ENCODE measurements around the gene SLC39A11. TPM values are rescaled to one million over a fixed set of nuclear protein-coding genes. Genes with fewer than 3 reads are reported as not detected.

The SLC39A11 gene
- total RNA-seq, 1 experiment from 2014 or later: 46.4 TPM

DNA sequence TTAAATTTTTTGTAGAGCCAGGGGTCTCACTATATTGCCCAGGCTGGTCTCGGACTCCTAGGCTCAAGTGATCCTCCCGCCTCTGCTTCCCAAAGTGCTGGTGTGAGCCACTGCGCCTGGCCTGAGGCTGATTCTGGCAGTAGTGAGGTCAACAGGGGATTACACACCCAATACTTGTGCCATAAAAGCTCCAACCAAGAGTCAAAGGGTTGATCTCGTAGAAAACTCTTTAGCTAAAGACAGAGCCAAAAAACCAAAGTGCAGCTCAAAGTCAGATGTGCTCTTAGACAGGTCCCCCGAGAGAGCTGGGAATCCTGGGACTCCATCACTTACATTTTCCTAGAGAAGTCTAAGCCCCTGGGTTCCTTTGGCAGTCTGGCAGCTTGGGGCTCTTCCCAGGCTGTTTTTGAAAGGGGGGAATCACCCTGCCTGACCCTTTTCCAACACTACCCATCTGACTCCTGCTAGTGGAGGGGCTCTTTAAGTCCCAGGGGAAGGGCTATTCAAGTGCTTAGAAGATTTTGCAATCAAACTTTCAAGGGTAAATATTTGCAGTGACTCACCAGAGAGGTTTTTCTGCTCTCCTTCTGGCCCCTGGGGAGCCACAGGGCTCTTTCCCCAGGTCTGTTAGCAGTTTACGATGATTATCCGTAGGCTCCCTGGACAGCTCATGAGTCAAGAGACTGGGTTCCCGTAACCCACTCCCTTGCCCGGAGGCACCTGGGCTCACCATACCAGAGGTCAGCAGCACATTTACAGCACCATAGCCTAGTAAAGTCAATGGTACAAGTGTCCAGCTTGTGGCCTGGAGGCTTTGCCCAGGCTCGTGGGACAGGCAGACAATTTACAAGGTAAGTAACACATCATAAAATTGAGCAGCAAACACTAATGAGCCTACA lies 408.7 kb downstream of the SLC39A11 start (continued):
- TF ChIP-seq, protein P1, sequence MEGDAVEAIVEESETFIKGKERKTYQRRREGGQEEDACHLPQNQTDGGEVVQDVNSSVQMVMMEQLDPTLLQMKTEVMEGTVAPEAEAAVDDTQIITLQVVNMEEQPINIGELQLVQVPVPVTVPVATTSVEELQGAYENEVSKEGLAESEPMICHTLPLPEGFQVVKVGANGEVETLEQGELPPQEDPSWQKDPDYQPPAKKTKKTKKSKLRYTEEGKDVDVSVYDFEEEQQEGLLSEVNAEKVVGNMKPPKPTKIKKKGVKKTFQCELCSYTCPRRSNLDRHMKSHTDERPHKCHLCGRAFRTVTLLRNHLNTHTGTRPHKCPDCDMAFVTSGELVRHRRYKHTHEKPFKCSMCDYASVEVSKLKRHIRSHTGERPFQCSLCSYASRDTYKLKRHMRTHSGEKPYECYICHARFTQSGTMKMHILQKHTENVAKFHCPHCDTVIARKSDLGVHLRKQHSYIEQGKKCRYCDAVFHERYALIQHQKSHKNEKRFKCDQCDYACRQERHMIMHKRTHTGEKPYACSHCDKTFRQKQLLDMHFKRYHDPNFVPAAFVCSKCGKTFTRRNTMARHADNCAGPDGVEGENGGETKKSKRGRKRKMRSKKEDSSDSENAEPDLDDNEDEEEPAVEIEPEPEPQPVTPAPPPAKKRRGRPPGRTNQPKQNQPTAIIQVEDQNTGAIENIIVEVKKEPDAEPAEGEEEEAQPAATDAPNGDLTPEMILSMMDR (IDR thresholded peaks at IDR 0.05 in 2 of 3, conservative IDR thresholded peaks at IDR 0.05 in 1 of 3; ENCODE audit: borderline replicate concordance in 1 of 3, insufficient read depth in 1 of 3, low read depth in 2 of 3, low read length in 2 of 3): no peak
- TF ChIP-seq CEBPB (IDR thresholded peaks at IDR 0.05; ENCODE audit: low read depth) (peak; percentile 100), ZNF274 (IDR thresholded peaks at IDR 0.05; ENCODE audit: low read depth, low read length) (no peak), SP1 (IDR thresholded peaks at IDR 0.05; ENCODE audit: low read depth) (peak; percentile 91)

DNA sequence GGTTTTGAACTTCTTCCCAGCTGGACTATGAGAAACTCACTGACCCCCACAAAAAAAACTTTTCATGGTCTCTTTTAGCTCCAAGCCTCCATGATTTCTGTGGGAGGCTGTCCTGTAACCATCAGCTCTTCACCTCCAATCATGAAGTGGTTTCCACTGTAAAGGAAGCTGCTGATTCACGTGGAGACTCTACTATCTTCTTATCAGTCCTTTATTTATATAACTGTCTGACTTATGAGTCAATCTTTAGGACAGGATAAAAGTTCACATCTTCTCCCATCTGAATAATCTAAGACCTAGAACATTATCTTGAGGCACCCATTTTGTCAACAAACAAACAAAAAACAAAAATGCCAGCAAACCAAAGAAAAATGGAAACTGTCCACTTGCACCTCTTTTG lies 409.9 kb downstream of the SLC39A11 start:
- H3K4me2 ChIP-seq (ENCODE audit: low read length): peak overlapping the region; percentile 73
- CTCF ChIA-PET: interaction anchor here (1.3 to 4.6 kb wide), 3 partner anchors 11 to 126 kb away, joined by 4 to 34 read pairs (median 6); no protein-coding TSS in a partner anchor
- ATAC-seq: no peak
- TF ChIP-seq RAD21 (IDR thresholded peaks at IDR 0.05; ENCODE audit: low read depth) (no peak), SRF (IDR thresholded peaks at IDR 0.05; ENCODE audit: low read depth) (no peak), YY1 (IDR thresholded peaks at IDR 0.05; ENCODE audit: extremely low read depth, insufficient replicate concordance, low read depth, low read length) (no peak), ZFX (IDR thresholded peaks at IDR 0.05) (no peak), EGR1 (IDR thresholded peaks at IDR 0.05; ENCODE audit: low read depth) (no peak), ZNF274 (IDR thresholded peaks at IDR 0.05; ENCODE audit: low read depth, low read length) (no peak), JUND (IDR thresholded peaks at IDR 0.05) (0 out of 2 replicates have a peak, but pooled peaks have one; percentile 9), ELF1 (IDR thresholded peaks at IDR 0.05; ENCODE audit: borderline replicate concordance, low read depth) (no peak), EZH2 (IDR thresholded peaks at IDR 0.05) (no peak), FOSL1 (IDR thresholded peaks at IDR 0.05; ENCODE audit: low read depth) (no peak), TCF7L2 (IDR thresholded peaks at IDR 0.05; ENCODE audit: borderline replicate concordance, extremely low read depth, insufficient read depth, insufficient read length) (no peak)
- TF ChIP-seq, protein P2, sequence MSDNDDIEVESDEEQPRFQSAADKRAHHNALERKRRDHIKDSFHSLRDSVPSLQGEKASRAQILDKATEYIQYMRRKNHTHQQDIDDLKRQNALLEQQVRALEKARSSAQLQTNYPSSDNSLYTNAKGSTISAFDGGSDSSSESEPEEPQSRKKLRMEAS (IDR thresholded peaks at IDR 0.05): peak; percentile 49
- TF ChIP-seq, protein P3, sequence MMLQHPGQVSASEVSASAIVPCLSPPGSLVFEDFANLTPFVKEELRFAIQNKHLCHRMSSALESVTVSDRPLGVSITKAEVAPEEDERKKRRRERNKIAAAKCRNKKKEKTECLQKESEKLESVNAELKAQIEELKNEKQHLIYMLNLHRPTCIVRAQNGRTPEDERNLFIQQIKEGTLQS (IDR thresholded peaks at IDR 0.05): no peak
- TF ChIP-seq, protein P1 (IDR thresholded peaks at IDR 0.05 in 2 of 3, conservative IDR thresholded peaks at IDR 0.05 in 1 of 3; ENCODE audit: borderline replicate concordance in 1 of 3, insufficient read depth in 1 of 3, low read depth in 2 of 3, low read length in 2 of 3): no peak

More for the DNA sequence above, 409.9 kb downstream of the SLC39A11 start:
- Histone ChIP-seq H3K4me3 (replicated peaks in 1 of 2; ENCODE audit: low read depth in 1 of 2, low read length in 2 of 2) (no peak overlapping the region), H3K27me3 (ENCODE audit: insufficient read depth, low read length) (no peaks in the 10 kb centered on the region), H2AFZ (ENCODE audit: low read depth, low read length, poor library complexity, severe bottlenecking) (no peak overlapping the region), H3K36me3 (ENCODE audit: control insufficient read depth in 1 of 2, insufficient read depth in 2 of 2, low read length in 2 of 2) (no peaks in the 10 kb centered on the region), H3K27ac (ENCODE audit: low read depth, low read length) (peak overlapping the region; percentile 87), H3K9me2 (ENCODE audit: insufficient read depth) (no peaks in the 10 kb centered on the region), H3K4me1 (ENCODE audit: control insufficient read depth in 1 of 2, insufficient read depth in 2 of 2, low read length in 2 of 2) (peaks cover 57 to 74% of the 10 kb centered on the region in 2 experiments), H3K9me3 (ENCODE audit: control insufficient read depth in 1 of 2, insufficient read depth in 1 of 2, low read depth in 1 of 2, low read length in 2 of 2) (no peaks in the 10 kb centered on the region), H3K79me2 (ENCODE audit: insufficient read depth, low read length) (no peaks in the 10 kb centered on the region), H3K9ac (ENCODE audit: low read length) (peak overlapping the region; percentile 46; the same call in 1 of the 2 replicates), H4K20me1 (ENCODE audit: insufficient read depth) (no peaks in the 10 kb centered on the region)
- DNase-seq (ENCODE audit: low read depth, low spot score): no peak
- intact Hi-C loops (cut with micrococcal nuclease): loop anchor here (2.0 to 5.0 kb wide), 2 partner anchors 34 to 90 kb away; no protein-coding TSS in a partner anchor
- ChIA-PET RAD21 (ENCODE audit: low non-redundant PET in 1 of 2, low total read pairs in 2 of 2, uncharacterized antibody in 2 of 2, unreplicated experiment in 2 of 2) (interaction anchor here (0.5 to 3.6 kb wide), 5 partner anchors 44 to 126 kb away, joined by 3 to 14 read pairs (median 6); no protein-coding TSS in a partner anchor), POLR2A (interaction anchor here (0.7 to 4.5 kb wide), 7 partner anchors 11 to 1255 kb away, joined by 3 to 33 read pairs (median 4); no protein-coding TSS in a partner anchor)
- BruUV-seq (replicated peaks): no TSS peak
